ENCODE measurements around the gene RSF1.
"Not testable (repeated sequence)": the region's sequence is repeated elsewhere in the genome, so short reads cannot be mapped to it uniquely, and the experiment has no call there.

The RSF1 gene

GRCh38 chr11:77669848-77670511, 150.5 kb downstream of the RSF1 start:
- no peak for FAIRE-seq

GRCh38 chr11:77668760-77669159, 151.8 kb downstream of the RSF1 start:
- FAIRE-seq = no peak

DNA sequence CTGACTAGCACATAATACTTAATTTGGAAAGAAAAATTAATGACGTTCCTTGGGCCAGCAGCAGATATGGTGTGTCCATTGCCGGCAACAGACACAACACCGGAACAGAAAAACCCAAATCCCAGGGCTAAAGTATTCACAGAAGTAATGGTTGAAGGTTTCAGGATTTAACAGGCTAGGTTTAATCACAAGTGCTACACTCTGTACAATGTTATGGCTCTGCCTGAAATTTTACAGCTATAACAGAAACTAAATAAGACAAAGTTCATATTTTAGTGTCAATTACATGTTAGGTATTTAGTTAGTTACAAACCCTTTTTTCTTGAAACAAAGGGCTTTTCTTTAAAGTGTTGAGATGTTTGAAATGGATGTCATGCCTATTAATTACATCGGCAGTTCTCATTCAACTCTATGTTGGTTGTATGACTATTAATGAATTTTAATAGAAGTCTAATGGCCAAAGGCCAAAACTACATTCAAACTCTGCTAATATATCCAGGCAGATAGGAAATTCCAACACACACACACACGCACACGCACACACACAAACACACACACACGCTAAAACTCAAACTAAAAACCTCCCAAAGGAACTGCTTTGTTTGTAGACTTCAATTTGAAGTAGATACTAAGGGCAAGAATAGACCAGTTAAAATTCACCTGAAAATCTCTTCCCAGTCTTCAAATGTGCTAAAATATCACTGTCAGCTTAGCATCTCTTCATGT, 155.1 kb downstream of the RSF1 start:
- no peak for FAIRE-seq

DNA sequence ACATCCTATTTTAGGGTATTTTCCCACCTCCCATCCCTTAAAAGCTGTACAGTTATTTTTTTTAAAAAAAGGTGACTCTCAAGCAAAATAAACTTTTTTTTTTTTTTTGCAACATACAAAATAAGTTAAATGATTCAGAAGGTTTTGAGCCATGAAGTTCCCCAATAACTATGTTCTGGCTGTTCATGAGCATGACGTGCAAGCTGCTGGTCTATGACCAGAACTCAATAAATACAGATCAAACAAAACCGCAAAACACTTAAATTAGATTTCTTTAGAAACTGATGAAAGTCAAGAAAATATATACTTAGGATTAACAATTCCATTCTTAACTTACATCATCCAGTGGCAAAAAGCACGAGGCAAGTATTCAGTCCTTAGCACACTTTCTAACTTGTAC, 158.9 kb downstream of the RSF1 start:
- no peak for FAIRE-seq

DNA sequence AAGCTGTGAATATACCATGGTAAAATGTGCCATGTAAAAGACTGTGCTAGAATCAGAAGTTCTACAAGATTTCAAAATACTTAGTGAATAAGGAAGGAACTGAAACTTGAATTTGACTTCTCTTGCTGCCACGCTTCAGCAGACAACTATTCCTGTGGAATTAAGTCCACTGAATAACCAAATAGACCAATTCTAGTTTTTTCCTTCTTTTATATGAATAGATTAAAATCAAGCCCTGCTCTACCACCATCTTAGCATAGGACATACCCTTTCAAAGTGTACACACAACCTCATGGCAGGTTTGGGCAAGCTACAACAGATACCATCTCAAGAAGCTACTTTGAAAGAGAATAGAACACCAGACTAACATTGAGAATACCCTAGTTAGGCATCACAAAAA, 159.6 kb downstream of the RSF1 start:
- no peak for FAIRE-seq

DNA sequence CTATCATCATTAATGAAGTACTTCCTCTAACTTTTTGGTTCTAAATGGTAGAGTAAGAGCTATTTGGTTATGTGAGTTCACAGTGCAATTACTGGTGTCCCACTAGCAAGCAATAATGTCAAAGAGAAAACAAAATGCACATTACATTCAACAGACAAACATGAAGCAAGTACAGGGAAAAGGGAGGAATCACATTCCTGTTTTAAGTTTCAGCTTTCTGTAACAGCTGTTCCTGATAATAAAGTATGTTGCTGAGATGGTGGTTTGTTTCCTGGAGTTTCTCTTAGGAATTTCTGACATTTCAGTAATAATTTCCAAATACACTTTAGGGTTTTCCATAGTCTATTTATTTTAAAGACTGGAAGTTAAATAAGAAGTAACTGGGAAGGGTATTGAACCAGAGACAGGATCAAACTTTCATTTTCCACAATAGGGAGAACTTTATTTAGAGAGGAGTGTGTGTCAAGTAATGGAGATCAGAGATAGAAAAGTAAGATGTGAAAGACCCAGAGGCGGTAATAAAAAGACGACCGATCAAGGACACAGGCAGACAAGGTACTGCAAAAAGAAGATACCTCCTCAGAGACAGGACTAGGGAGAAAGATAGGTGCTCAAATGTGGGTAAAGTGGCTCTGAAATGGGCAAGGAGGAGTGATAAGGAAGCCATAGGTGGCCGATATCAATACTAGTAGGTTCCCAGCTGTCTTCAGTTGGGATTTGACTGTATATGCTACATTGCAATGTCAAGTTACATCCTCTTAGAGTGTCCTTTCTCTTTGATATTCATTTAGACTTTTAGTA, 162.1 kb downstream of the RSF1 start:
- FAIRE-seq = no peak

DNA sequence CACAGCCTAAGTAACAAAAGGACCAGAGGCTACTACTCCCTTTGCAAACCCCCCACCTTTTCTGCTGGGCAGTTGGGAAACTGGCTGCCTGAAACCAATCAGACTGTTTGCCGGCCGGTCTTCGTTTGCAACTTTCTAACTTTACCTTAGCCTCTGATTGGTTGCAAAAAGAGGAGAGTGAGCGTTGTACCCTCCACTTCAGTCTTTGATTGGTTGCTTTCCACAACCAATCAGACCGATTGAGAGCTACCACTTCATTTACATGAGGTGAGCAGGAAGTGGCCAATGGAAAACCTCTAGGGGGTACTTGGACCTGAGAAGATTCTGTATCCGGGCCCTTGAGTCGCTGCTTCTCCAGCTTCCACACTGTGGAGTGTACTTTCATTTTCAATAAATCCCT, 164.2 kb downstream of the RSF1 start:
- no peak for FAIRE-seq

- no peak for FAIRE-seq
These were observed 165.6 kb downstream of the RSF1 start for GRCh38 chr11:77654770-77655434.

DNA sequence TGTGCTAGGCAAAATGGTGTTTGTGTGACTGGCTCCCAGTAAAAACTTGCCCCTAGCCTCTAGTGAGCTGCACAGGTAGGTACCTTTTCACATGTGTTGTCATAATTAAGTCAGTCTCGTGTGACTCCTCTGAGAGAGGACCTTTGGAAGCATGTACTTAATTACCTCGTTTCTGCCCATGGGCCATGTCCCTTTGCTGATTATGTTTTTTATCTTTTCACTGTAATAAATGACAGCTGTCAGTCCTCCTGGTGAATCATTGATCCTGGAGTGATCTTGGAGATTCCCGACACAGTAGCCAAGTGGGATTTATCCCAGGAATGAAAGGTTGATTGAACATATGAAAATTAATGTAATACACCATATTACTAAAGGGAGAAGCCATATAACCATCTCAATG, 170.4 kb downstream of the RSF1 start:
- FAIRE-seq = no peak

DNA sequence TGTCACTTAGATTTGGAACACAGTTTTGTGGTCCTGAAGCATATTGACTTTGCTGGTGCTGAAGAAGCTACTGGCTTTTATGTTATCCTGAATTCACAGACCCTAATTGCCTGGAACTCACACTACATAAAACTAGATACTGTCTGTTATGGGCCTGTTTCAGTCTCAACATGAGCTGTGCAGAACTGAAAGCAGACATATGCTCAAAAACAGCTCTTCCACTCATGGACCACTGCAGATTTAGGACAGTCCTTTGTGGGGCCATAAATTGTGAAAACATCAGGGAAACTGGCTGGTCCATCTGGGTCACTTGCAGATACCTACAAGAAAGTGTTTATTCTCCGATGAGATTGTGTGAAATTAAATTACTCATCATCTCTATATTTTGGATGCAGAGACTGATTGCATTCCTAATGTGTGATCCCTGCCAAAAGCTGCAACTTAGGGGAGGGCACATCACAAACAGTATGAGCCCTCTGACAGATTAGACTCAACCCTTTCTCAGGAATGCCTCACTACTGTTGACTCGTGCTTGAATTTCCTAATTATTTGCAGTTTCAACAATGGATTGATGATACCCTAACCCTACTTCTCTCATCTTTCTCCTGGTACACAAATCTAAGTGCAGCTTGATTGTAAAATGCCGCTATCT, 172.7 kb downstream of the RSF1 start:
- no peak for FAIRE-seq

- FAIRE-seq = no peak
These were observed 175.6 kb downstream of the RSF1 start for GRCh38 chr11:77644887-77645286.

GRCh38 chr11:77642228-77642627, 178.3 kb downstream of the RSF1 start:
- FAIRE-seq = no peak

- no peak for FAIRE-seq
These were observed 183.0 kb downstream of the RSF1 start, which contains the start of gene CLNS1A for GRCh38 chr11:77637345-77638165. Gene CLNS1A, minus strand, starts transcription at chr11:77637794. Its CDS starts 80 bp downstream, at chr11:77637714.

DNA sequence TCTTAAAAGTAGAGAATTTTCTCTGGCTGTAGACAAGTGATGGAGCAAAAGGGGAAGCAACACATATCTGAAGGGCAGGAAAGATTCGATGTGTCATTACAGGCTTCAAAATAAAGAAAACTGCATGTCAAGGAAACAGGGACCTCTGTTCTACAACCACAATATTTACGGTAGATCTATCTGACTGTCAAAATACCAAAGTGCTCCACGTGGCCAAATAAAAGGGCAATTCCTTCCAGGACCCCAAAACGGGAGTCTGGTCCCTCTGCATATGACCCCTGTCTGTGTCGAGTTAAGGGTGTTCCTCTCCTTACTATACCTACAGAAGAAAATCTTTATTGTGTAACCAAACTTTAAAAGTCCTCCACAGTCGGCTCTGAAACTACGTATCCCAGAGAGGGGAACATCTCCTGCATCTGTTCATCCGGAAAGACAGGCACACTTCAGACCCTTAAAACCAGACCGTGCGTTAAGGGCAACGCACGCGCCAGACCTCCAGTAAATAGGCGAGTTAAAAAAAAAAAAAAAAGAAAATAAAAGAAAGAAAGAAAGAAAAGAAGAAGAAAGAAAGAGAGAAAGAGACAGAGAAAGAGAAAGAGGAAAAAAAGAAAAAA, 183.7 kb downstream of the RSF1 start:
- FAIRE-seq = no peak

GRCh38 chr11:77633926-77634325, 186.6 kb downstream of the RSF1 start:
- FAIRE-seq = not testable (repeated sequence)

- no peak for FAIRE-seq
These were observed 190.3 kb downstream of the RSF1 start for GRCh38 chr11:77630157-77630710.

DNA sequence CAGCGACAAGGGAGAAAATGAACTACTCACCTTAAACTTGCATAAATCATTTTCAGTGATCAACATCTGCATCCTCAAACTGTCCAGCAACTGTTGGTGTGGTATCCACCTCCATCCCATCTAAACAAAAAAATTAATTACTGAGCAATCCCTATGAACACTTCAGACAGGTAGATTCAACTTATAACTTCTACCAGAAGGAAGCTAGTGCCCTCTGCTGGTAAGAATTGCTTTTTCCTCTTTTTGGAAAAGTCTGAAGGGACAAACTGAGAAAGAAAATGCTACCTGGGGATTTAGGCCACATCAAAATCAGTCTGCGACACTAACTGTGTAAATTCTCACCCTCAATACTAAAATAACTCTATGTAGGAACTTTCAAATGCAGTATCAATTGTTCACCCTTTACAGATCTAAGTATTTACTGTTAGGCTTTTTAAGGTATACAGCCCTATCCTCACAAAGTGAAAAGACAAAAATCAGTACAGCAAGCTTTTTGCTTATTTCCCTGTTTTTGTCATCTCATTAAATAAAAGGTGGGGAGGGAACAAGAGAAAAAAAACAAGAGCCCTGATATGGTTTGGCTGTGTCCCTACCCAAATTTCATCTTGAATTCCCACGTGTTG, 200.8 kb downstream of the RSF1 start:
- peak; percentile 34 for FAIRE-seq

DNA sequence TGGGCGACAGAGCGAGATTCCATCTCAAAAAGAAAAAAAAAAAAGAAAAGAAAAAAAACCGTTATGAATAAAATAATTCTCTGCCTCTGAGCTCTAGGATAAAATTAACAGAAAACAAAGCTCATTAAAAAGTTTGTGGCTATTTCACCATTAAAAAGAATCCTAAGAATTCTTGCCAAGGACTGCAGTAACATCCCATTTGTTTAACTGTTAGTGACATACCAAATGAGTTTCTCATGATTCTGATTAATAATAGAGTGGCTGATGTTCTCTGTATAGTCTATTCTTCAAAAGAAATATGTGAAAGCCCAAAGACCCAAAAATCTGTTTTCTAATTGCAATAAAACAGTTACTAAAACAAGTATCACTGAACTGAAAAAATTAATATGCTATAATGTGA, 202.6 kb downstream of the RSF1 start:
- no peak for FAIRE-seq

- FAIRE-seq = no peak
These were observed 208.6 kb downstream of the RSF1 start for GRCh38 chr11:77611921-77612320.

Measured in A204.1 (cell line).